Measurements from ENCODE around the gene AK6.

- TF ChIP-seq TAF1 (IDR thresholded peaks at IDR 0.05; ENCODE audit: low read depth) (no peak), CEBPB (IDR thresholded peaks at IDR 0.05) (no peak), TCF12 (IDR thresholded peaks at IDR 0.05; ENCODE audit: low read depth) (no peak), MAX (IDR thresholded peaks at IDR 0.05) (no peak)
Observed at GRCh38 chr5:69343083-69343482, 26.2 kb downstream of the AK6 start.
